ENCODE data around the gene GRAMD1A.

GRCh38 chr19:35019144-35019543 lies 19.0 kb downstream of the GRAMD1A start:
- TF ChIP-seq CTCF (conservative IDR thresholded peaks at IDR 0.05; ENCODE audit: low read length) (no peak), EZH2phosphoT487 (IDR thresholded peaks at IDR 0.05; ENCODE audit: borderline replicate concordance, low read depth, low read length) (no peak)
